ENCODE measurements around the gene FBXO42. TPM values are rescaled to one million over a fixed set of nuclear protein-coding genes. Genes with fewer than 3 reads are reported as not detected.

FBXO42 gene
- total RNA-seq = 10 to 100 TPM; 18.7 to 30.2 (median 23.7) TPM
- 10 to 100 TPM in 1 of 3 donors, 1 to 10 TPM in 2; 8.6 to 12.4 (median 9.9) TPM for polyA plus RNA-seq
- long read RNA-seq, donor 1, full-length matches to known transcripts = 2 of 2 reads
- long read RNA-seq, donor 1, partial matches to known transcripts = 0 of 2 reads
- long read RNA-seq, donor 1, other reads (novel, unspliced or antisense) = 0 of 2 reads
- long read RNA-seq, donor 2, full-length matches to known transcripts = 6 of 6 reads
- long read RNA-seq, donor 2, partial matches to known transcripts = 0 of 6 reads
- long read RNA-seq, donor 2, other reads (novel, unspliced or antisense) = 0 of 6 reads

GRCh38 chr1:16351994-16352841 is at the start of gene FBXO42:
TSS of gene FBXO42 (minus strand) at chr1:16352480. CDS start at chr1:16315418, 37,062 bp downstream.
- Histone ChIP-seq H3K4me3 (peak within 1 kb of the TSS; percentile 75 to 95 (median 80)), H3K27me3 (replicated peaks in 1 of 7) (no peaks in the 10 kb centered on the region), H3K36me3 (peaks cover 0 to 5% (median 0%) of the 10 kb centered on the region in 6 donors), H3K9me3 (no peaks in the 10 kb centered on the region), H3K27ac (peak within 1 kb of the TSS; percentile 83 to 98 (median 93)), H3K4me1 (peaks cover 23 to 58% (median 42%) of the 10 kb centered on the region in 6 donors)
- peak in 9 of 11 experiments; percentile 25 to 79 (median 63) for TF ChIP-seq CTCF (IDR thresholded peaks at IDR 0.05 in 8 of 11, conservative IDR thresholded peaks at IDR 0.05 in 3 of 11)
- TF ChIP-seq POLR2A (IDR thresholded peaks at IDR 0.05) = peak in 2 of 3 donors; percentile 10 to 79
- TF ChIP-seq POLR2AphosphoS5 (IDR thresholded peaks at IDR 0.05) = peak; percentile 89 to 95 (median 94)
- peak; percentile 97 for DNase-seq
- WGBS, 5 donors = 0 to 2% (median 1%) methylated on average over 33 to 81 of the region's 81 CpGs
- intact Hi-C loops (cut with DNase I; ENCODE audit: low total_unique reads) = loop anchor here (10.0 kb wide), 1 partner anchor 107 kb away; no protein-coding TSS in a partner anchor

- Histone ChIP-seq H3K4me3 (no peak overlapping the region), H3K4me1 (peaks cover under 1 to 51% (median 22%) of the 10 kb centered on the region in 6 donors), H3K36me3 (peaks cover 0 to 75% (median 51%) of the 10 kb centered on the region in 6 donors), H3K9me3 (no peaks in the 10 kb centered on the region), H3K27me3 (replicated peaks in 1 of 7) (no peaks in the 10 kb centered on the region), H3K27ac (peak overlapping the region in 5 of 8 donors; percentile 57 to 73 (median 64))
- no peak for DNase-seq
- 88 to 100% (median 95%) methylated on average over 1 to 5 of the region's 5 CpGs for WGBS, 5 donors
- intact Hi-C loops (cut with DNase I; ENCODE audit: low total_unique reads) = no loop called here
- no peak for TF ChIP-seq POLR2AphosphoS5 (IDR thresholded peaks at IDR 0.05)
- no peak for TF ChIP-seq CTCF (IDR thresholded peaks at IDR 0.05 in 8 of 11, conservative IDR thresholded peaks at IDR 0.05 in 3 of 11)
- TF ChIP-seq POLR2A (IDR thresholded peaks at IDR 0.05) = no peak
Observed at GRCh38 chr1:16398371-16398953, 46.2 kb upstream of the FBXO42 start.

GRCh38 chr1:16397120-16397519 is 44.8 kb upstream of the FBXO42 start:
- WGBS, 5 donors = 21 to 40% (median 33%) methylated on average over 5 of the region's 5 CpGs
- H3K27me3 ChIP-seq (replicated peaks in 1 of 7) = no peaks in the 10 kb centered on the region
- H3K4me1 ChIP-seq = peaks cover 8 to 56% (median 34%) of the 10 kb centered on the region in 6 donors
- no peak overlapping the region for H3K4me3 ChIP-seq
- TF ChIP-seq POLR2A (IDR thresholded peaks at IDR 0.05) = no peak
- no peak for TF ChIP-seq POLR2AphosphoS5 (IDR thresholded peaks at IDR 0.05)
- TF ChIP-seq CTCF (IDR thresholded peaks at IDR 0.05 in 8 of 11, conservative IDR thresholded peaks at IDR 0.05 in 3 of 11) = no peak
- peaks cover 0 to 88% (median 55%) of the 10 kb centered on the region in 6 donors for H3K36me3 ChIP-seq
- H3K27ac ChIP-seq = peak overlapping the region; percentile 14 to 73 (median 64)
- H3K9me3 ChIP-seq = no peaks in the 10 kb centered on the region
- intact Hi-C loops (cut with DNase I; ENCODE audit: low total_unique reads) = no loop called here
- DNase-seq = no peak

Data from spleen (tissue), 13 donors.